Fibroblast of upper back skin (primary cell): Measurements from ENCODE around the gene TRABD2A.
"Not testable (repeated sequence)": the region's sequence is repeated elsewhere in the genome, so short reads cannot be mapped to it uniquely, and the experiment has no call there.

Experiments used
- DNase-seq: peaks from one replicate; pipeline ENCODE4 v3.0.0-alpha.2; 2013

TRABD2A gene

DNA sequence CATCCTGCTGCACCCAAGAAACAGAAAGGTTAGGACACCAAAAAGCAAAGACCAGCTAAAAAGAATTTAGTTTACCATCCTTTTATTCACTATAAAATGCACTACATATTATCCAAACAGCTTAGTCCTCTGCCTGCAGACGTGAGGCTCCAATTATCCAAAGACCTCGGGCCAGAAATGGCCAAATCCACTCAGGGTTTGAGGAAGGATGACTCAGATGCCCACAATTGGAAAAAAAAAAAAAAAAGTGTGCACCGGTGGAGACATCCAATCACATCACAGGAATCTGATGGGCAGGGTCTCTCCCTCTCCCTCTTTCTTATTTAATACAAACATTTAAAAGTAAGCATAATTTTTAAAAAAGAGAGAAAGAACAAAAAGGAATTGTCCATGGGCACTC is 65.7 kb downstream of the TRABD2A start:
- DNase-seq = peak; percentile 25

GRCh38 chr2:84811839-84812431 is 68.9 kb downstream of the TRABD2A start:
- no peak for DNase-seq

GRCh38 chr2:84808279-84808678 is 72.6 kb downstream of the TRABD2A start:
- no peak for DNase-seq

- peak; percentile 98 for DNase-seq
Observed at GRCh38 chr2:84807063-84807485, 73.8 kb downstream of the TRABD2A start.

DNA sequence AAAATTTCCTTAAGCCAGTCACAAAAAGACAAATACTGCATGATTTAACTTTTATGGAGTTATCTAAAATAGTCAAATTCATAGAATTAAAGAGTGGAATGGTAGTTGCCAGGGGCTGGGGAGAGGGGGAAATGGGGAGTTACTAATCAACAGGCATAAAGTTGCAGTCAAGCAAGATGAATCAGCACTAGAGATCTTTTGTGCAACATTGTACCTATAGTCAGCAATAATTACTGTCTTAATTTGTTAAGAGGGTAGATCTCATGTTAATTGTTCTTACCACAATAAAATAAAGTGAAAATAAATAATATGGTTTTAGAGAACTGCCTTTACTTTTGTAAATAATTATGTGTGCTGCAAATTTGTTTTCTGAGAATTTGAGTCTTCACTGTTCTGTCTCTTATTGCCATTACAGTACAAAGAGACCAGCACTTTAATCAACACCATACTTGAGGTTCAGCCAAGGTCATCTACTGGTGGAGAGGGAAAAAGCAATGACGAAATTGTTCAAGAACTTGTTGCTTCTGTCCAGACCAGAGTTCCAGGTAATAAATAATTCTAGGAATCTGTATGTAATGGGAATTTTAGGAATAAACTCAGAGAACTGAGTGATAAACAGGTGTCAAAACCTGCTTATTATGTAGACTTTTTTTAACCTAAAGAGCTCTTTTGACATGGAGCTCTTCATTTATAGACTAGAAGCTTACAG is 75.5 kb downstream of the TRABD2A start:
- DNase-seq = peak; percentile 61

- no peak for DNase-seq
Observed at GRCh38 chr2:84801811-84802210, 79.1 kb downstream of the TRABD2A start.

DNA sequence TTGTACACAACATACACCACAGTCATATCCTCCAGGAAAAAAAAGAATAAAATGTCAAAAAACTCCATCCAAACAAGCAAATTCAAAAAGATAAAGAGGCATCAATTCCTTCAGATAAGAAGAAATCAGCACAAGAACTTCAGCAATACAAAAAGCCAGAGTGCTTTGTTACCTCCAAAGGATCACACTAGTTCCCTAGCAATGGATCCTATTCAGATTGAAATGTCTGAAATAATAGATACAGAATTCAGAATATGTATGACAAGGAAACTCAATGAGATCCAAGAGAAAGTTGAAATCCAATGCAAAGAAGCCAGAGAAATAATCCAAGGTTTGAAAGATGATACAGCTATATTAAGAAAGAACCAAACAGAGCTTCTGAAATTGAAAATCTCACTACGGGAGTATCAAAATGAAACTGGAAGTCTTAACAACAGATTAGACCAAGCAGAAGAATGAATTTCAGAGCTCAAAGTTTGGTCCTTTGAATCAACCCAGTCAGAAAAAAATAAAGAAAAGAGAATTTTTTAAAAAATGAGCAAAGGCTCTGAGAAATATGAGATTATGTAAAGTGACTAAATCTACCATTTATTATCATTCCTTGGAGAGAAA is 80.6 kb downstream of the TRABD2A start:
- no peak for DNase-seq

DNA sequence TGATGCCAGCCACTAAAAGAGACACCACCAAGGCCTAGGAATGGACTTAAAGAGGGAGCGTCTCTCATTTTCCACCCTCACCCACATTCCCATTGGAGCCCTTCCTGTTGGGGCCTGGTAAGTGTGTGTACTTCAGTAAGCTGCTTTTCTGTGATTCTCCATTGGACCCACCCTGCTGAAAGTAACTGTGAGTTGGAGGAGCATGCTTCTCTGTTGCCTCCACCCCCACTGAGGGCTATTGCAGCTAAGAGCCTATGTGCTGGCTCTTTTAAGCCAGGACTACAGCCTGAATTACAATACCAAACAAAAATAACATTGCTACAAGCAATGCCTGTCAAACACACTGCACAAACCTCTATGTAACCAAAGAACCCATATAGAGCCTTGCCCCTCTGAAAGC is 81.1 kb downstream of the TRABD2A start:
- DNase-seq = no peak

- no peak for DNase-seq
Observed at GRCh38 chr2:84797271-84797670, 83.6 kb downstream of the TRABD2A start.

GRCh38 chr2:84796798-84797197 is 84.1 kb downstream of the TRABD2A start:
- no peak for DNase-seq

DNA sequence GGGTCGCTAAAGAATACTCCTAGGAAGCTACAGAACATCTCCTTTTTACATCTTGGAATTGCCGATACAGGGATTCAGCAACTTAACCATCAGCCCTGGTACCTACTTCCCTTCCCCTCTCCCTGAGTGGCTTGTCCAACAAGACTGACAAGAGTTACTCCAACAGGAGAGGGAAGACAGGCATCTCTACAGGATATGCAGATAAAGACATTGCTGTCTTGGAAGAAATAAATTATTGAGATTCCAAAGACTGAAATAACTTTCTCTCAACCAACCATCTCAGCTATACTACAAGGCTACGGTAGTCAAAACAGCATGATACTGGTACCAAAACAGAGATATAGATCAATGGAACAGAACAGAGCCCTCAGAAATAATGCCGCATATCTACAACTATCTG is 87.2 kb downstream of the TRABD2A start:
- no peak for DNase-seq

GRCh38 chr2:84792856-84793522 is 87.9 kb downstream of the TRABD2A start:
- no peak for DNase-seq

- DNase-seq = no peak
Observed at GRCh38 chr2:84788498-84788897, 92.4 kb downstream of the TRABD2A start.

GRCh38 chr2:84788027-84788426 is 92.9 kb downstream of the TRABD2A start:
- DNase-seq = no peak

GRCh38 chr2:84786601-84787000 is 94.3 kb downstream of the TRABD2A start:
- DNase-seq = no peak

GRCh38 chr2:84785950-84786349 is 94.9 kb downstream of the TRABD2A start:
- no peak for DNase-seq

DNA sequence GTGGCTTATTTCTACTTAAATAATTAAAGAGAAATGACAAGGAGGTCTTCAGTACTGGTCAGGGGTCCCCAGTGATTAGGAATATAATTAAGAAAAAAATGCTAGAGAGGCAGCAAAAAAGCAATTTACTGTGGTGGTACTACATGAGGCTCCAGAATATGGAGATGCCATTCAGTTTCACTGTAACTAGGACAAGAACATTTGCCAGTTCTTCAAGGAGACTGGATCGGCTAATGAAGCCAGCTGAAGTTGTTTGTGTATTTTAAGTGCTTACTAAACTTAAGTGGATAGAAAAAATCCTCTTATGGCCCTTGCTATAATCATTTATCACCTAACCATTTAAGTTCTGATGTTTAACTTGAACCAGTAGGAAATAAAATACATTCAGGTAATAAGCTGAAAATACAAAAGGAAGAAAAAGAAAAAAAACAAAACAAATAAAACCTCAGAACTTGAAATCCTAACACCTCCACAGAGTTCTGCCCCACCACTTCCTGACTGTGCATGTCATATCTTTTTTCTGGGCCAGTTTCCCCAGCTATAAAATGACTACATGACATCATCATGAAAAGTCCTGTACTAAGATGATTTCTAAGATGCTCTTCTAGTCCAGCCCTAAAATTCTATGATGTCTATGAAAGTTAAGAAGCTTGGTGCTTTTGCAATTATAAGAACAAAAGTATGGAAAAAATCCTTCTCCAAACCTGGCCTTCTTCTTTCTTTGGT is 98.0 kb downstream of the TRABD2A start:
- DNase-seq = no peak

DNA sequence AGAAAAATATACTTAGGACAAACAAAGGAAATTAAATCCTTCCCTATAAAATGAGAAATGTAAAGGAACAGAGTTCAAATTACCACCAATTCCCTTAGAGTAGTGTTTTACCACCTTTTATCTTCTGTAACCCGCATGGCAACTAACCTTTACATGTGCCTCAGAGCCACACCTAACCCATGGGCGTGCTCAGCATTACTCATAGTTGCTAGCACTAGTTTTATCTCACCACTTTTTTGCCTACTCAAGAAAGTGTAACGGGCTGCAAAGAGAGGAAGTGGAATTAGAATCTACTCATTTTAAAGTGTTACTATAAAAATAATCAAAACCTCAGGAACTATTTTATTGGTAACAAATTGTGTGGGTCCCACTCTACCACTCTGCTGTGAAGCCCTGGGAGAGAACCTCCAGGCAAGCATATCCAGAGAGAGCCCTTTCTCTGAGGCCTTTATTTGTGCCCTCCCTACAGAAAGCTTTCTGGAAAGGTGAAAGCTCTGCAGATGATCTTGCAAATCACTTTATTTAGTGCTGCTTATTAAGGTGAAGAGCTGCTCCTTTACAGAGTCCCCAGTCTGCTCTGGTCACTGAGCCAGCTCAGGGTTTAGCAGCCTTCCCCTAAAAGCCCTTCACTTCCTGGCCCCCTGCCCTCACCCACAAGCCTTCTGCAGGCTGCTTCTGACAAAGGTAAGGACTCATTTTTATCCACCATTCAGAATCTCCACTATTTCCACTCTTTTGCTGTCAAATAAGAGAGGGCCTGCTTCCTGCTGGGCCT is 98.8 kb downstream of the TRABD2A start:
- no peak for DNase-seq

DNA sequence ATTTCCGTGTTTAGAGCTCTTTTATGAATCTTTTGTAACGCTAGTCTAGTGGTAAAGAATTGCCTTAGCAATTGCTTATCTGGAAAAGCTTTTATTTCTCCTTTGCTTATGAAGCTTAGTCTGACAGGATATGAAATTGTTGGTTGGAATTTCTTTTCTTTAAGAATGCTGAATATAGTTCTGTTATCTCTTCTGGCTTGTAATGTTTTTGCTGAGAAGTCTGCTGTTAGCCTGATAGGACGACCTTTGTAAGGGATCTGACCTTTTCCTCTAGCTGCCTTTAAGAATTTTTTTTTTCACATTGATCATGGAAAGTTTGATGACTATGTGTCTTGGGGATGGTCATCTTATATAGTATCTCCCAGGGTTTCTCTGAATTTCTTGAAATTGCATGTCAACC is 101.1 kb downstream of the TRABD2A start:
- DNase-seq = no peak

DNA sequence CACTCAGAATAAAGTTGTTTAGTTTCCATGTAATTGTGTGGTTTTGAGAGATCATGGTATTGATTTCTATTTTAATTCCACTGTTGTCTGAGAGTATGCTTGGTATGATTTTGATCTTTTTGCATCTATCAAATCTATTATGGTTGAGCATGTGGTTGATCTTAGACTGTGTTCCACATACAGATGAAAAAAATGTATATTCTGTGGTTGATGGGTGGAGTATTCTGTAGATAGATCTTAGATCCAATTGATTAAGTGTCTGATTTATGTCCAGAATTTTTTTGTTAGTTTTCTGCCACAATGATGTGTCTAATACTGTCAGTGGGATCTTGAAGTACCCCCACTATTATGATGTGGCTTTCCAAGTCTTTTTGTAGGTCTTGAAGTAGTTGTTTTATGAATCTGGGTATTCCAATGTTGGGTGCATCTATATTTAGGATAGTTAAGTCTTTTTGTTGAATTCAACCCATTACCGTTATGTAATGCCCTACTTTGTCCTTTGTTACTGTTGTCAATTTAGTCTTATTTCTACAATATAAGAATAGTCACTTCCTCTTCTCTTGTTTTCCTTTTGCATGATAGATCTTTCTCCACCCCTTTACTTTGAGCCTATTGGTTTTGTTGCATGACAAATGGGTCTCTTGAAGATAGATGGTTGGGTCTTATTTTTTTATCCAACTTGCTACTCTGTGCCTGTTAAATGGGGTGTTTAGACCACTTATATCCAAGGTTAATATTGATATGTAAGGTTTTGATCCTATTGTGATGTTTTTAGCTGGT is 101.8 kb downstream of the TRABD2A start:
- no peak for DNase-seq

- DNase-seq = no peak
Observed at GRCh38 chr2:84776011-84776410, 104.9 kb downstream of the TRABD2A start.

DNA sequence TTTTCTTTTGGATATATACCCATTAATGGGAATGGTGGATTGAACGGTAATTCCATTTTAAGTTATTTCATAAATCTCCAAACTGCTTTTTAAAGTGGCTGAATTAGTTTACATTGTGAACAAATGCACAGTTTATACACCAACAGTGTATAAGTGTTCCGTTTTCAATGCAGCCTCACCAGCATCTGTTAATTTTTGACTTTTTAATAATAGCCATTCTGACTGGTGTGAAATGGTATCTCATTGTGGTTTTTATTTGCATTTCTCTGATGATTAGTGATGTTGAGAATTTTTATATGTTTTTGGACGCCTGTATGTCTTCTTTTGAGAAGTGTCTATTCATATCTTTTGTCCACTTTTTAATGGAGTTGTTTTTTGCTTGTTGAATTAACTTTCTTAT is 107.3 kb downstream of the TRABD2A start:
- DNase-seq = not testable (repeated sequence)
